GM10266 (cell line): ENCODE measurements around the gene FAF1.

Experiments used
- DNase-seq: peaks from one replicate; pipeline ENCODE4 v3.0.0; 2012; ENCODE audit errors: extremely low spot score
- CTCF ChIP-seq: IDR thresholded peaks from 2 replicates; pipeline ENCODE4 v1.5.1; 2012; ENCODE audit warnings: mild to moderate bottlenecking, low read depth; ENCODE audit not compliant: control insufficient read depth, insufficient read depth; ENCODE audit errors: missing control alignments

The FAF1 gene

GRCh38 chr1:50995651-50996050 is 35.6 kb upstream of the FAF1 start:
- TF ChIP-seq CTCF, result no peak
- DNase-seq, result no peak

- no peak for TF ChIP-seq CTCF
- no peak for DNase-seq
Observed at GRCh38 chr1:50994997-50995396, 34.9 kb upstream of the FAF1 start.

GRCh38 chr1:50993645-50994044 is 33.6 kb upstream of the FAF1 start:
- TF ChIP-seq CTCF, result no peak
- DNase-seq, result no peak

DNA sequence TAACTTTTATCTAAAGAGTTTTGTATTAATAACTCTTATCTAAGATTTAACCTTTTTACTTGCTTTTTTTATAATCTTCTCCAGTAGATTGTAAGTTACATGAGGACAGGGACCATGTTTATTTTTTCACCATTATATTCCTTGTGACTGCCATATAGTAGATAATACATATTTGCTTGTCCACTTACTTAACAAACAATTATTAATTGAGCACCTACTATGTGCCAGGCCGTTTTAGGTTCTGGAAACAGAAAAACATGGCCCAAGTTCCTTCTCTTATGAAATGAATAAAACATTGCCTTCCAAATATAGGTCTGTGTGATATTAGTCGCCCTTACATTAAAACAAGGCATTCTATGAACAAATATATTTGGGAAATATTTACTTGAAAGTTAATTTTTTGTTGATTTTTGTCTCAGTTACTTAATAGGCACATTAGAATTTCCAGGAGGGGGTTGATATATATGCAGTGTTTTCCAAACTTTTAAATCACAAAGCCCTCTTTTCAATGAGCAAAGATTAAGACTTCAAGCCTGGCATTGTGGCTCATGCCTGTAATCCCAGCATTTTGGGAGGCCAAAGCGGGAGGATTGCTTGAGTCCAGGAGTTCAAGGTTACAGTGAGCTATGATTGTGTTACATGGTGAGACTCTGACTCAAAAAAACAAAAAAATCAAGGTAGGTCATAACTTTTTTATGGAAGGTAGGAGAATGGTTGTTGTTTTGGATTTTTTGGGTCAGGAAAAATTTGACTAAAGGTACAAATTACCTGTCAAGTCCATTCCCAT is 32.7 kb upstream of the FAF1 start:
- no peak for DNase-seq
- no peak for TF ChIP-seq CTCF

- DNase-seq, result no peak
Observed at GRCh38 chr1:50989694-50990093, 29.6 kb upstream of the FAF1 start.

GRCh38 chr1:50986653-50987052 is 26.6 kb upstream of the FAF1 start:
- no peak for TF ChIP-seq CTCF
- DNase-seq, result no peak

More at GRCh38 chr1:50989694-50990093, 29.6 kb upstream of the FAF1 start:
- TF ChIP-seq CTCF, result no peak

DNA sequence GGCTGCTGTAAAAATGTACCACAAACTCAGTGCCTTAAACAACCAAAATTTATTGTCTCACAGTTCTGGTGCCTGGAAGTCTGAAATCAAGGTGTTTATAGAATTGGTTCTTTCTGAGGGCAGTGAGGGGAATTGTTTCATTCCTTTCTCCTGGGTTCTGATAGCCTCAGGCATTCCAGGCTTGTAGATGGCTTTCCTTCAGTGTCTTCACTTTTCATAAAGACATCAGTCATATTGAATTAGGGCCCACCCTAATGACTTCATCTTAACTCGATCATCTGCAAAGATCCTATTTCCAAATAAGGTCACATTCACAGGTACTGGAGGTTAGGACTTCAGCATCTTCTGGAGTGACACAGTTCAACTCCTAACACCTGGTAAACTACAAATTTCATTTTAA is 25.0 kb upstream of the FAF1 start:
- DNase-seq, result no peak
- TF ChIP-seq CTCF, result no peak
